IPS-20b (cell line): ENCODE results near the gene CAMK2G.

ENCODE experiments used
- H3K27ac ChIP-seq: one replicate; pipeline ENCODE4 v1.5.1; 2013; ENCODE audit warnings: low read length
- H3K27me3 ChIP-seq: 2 replicates; pipeline ENCODE4 v1.6.1; 2013; ENCODE audit warnings: mild to moderate bottlenecking, low read length, inconsistent platforms; ENCODE audit not compliant: insufficient read depth
- H3K36me3 ChIP-seq: 2 replicates; pipeline ENCODE4 v1.6.1; 2013; ENCODE audit warnings: low read depth, mild to moderate bottlenecking, inconsistent platforms, low read length, moderate library complexity; ENCODE audit not compliant: insufficient read depth
- H3K4me1 ChIP-seq: 2 replicates; pipeline ENCODE4 v1.6.1; 2013; ENCODE audit warnings: mild to moderate bottlenecking, control low read depth, inconsistent platforms, low read length, moderate library complexity; ENCODE audit not compliant: insufficient read depth
- H3K4me3 ChIP-seq: 2 replicates; pipeline ENCODE4 v1.5.1; 2013; ENCODE audit warnings: mild to moderate bottlenecking, low read length, inconsistent platforms
- H3K9ac ChIP-seq: 2 replicates; pipeline ENCODE4 v1.6.1; 2013; ENCODE audit warnings: low read depth, mild to moderate bottlenecking, inconsistent platforms, low read length, moderate library complexity
- H3K9me3 ChIP-seq: 2 replicates; pipeline ENCODE4 v1.6.1; 2013; ENCODE audit warnings: mild to moderate bottlenecking, low read depth, low read length, inconsistent platforms; ENCODE audit not compliant: insufficient read depth

The CAMK2G gene

DNA sequence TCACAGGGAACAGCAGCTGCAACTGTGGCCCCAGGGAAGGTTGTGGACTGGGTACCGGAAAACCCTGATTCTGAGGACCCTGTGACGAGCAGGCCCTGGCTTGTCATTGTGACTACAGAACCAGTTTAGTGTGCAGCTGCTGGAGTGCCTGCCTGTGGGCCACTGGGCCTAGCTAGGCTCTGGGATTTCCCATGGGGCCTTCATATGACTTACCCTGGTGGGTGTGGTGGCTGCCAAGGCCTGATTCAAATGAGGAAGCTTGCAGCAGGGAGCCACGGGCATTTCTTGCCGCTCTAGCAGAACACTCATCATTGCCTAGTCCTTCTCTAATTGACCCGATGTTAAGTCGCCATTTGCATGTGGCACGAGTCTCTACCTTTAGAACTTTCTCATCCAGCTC, 14.7 kb upstream of the CAMK2G start:
- no peaks in the 10 kb centered on the region for H3K27me3 ChIP-seq
- no peak overlapping the region for H3K27ac ChIP-seq
- no peak overlapping the region for H3K9ac ChIP-seq
- no peak overlapping the region for H3K4me3 ChIP-seq
- no peaks in the 10 kb centered on the region for H3K9me3 ChIP-seq
- no peaks in the 10 kb centered on the region for H3K36me3 ChIP-seq
- H3K4me1 ChIP-seq, result peaks cover 4% of the 10 kb centered on the region; the same call in 1 of the 2 replicates

DNA sequence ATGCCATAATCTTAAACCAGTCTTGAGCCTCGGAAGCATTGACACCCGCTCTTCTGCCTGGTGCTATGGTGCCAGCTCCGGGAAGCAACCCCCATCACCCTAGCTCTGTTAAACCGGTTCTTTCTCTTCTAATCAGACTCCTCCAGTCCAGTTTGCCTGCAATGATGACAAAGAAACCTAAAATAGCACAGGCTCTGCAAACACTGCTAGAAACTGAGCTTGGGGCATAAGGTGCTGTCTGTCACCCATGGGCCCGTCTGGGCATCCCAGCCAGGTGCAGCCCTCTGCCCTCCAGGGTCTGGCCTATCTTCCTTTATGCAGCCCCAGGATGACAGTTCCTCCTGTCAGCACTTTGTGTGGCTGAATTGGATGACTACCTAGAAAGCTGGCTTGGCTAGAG, 14.2 kb upstream of the CAMK2G start:
- no peaks in the 10 kb centered on the region for H3K27me3 ChIP-seq
- no peak overlapping the region for H3K9ac ChIP-seq
- H3K27ac ChIP-seq, result no peak overlapping the region
- H3K4me1 ChIP-seq, result peaks cover 4% of the 10 kb centered on the region; the same call in 1 of the 2 replicates
- H3K9me3 ChIP-seq, result no peaks in the 10 kb centered on the region
- H3K36me3 ChIP-seq, result no peaks in the 10 kb centered on the region
- no peak overlapping the region for H3K4me3 ChIP-seq

- no peaks in the 10 kb centered on the region for H3K9me3 ChIP-seq
- no peak overlapping the region for H3K4me3 ChIP-seq
- H3K27me3 ChIP-seq, result no peaks in the 10 kb centered on the region
- no peaks in the 10 kb centered on the region for H3K36me3 ChIP-seq
- H3K4me1 ChIP-seq, result 0 out of 2 replicates have a peak, but pooled peaks cover 4% of the 10 kb centered on the region
- H3K27ac ChIP-seq, result no peak overlapping the region
- H3K9ac ChIP-seq, result no peak overlapping the region
These were observed 13.1 kb upstream of the CAMK2G start for GRCh38 chr10:73887294-73888039.

GRCh38 chr10:73886661-73887293, 12.4 kb upstream of the CAMK2G start:
- no peaks in the 10 kb centered on the region for H3K36me3 ChIP-seq
- H3K27me3 ChIP-seq, result no peaks in the 10 kb centered on the region
- 0 out of 2 replicates have a peak, but pooled peaks cover 4% of the 10 kb centered on the region for H3K4me1 ChIP-seq
- H3K4me3 ChIP-seq, result no peak overlapping the region
- no peaks in the 10 kb centered on the region for H3K9me3 ChIP-seq
- no peak overlapping the region for H3K27ac ChIP-seq
- no peak overlapping the region for H3K9ac ChIP-seq

GRCh38 chr10:73886085-73886529, 11.8 kb upstream of the CAMK2G start:
- H3K9ac ChIP-seq, result no peak overlapping the region
- no peaks in the 10 kb centered on the region for H3K27me3 ChIP-seq
- H3K4me3 ChIP-seq, result no peak overlapping the region
- no peak overlapping the region for H3K27ac ChIP-seq
- H3K4me1 ChIP-seq, result 0 out of 2 replicates have a peak, but pooled peaks cover 4% of the 10 kb centered on the region
- H3K36me3 ChIP-seq, result no peaks in the 10 kb centered on the region
- H3K9me3 ChIP-seq, result no peaks in the 10 kb centered on the region

DNA sequence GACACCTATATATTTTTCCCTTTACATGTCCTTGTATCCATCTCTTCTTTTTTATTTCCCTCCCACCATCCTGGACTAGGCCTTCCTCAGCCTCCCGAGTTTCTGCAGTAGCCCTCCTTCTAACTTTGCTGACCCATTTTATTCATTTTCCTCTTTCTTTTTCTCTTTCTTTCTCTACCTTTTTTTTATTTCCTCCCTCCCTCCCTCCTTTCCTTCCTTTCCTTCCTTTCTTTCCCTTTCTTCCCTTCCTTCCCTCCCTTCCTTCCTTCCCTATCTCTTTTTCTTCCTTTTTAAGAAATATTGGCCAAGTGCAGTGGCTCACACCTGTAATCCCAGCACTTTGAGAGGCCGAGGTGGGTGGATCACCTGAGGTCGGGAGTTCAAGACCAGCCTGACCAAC, 9.7 kb upstream of the CAMK2G start:
- Histone ChIP-seq H3K9ac (no peak overlapping the region), H3K27ac (no peak overlapping the region), H3K27me3 (no peaks in the 10 kb centered on the region), H3K4me3 (no peak overlapping the region), H3K4me1 (0 out of 2 replicates have a peak, but pooled peaks cover 8% of the 10 kb centered on the region), H3K36me3 (no peaks in the 10 kb centered on the region), H3K9me3 (no peaks in the 10 kb centered on the region)

DNA sequence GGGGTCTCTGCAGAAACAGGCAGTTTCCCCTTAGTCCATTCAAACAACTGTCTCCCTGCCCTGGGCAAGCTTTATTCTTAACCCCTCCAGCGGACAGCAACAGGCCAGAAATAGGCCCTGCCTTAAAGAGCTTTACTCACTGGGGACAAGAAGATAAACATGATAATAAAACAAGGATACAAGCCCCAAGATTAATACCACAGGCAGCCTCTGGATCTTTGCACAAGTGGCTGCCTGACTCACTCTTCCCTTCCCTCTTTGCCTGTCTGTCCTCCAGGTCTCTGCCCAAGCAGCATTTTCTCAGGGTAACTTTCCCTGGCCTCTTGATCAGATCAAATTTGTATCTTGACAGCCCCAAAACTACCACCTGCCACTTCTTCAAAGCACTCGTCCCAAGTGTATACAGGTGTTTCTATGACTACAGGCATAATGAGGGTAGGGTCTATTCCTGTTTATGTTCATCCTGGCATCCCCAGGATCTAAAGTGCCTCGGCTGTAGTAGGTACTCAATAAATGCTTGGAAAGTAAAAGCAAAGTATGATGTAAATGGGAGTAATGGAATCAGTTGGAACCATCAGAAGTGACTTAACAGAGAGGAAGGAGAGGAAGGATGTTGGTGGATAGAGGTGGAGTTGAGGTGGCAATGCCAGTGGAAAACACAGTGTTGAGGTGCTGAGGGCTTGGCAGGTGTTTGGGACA, 7.0 kb upstream of the CAMK2G start:
- Histone ChIP-seq H3K9me3 (no peaks in the 10 kb centered on the region), H3K9ac (no peak overlapping the region), H3K4me3 (no peak overlapping the region), H3K27me3 (no peaks in the 10 kb centered on the region), H3K27ac (no peak overlapping the region), H3K36me3 (no peaks in the 10 kb centered on the region), H3K4me1 (0 out of 2 replicates have a peak, but pooled peaks cover 5% of the 10 kb centered on the region)

GRCh38 chr10:73879296-73880173, 5.2 kb upstream of the CAMK2G start:
- peaks cover 5% of the 10 kb centered on the region; the same call in 1 of the 2 replicates for H3K27me3 ChIP-seq
- H3K4me3 ChIP-seq, result no peak overlapping the region
- H3K9ac ChIP-seq, result no peak overlapping the region
- no peaks in the 10 kb centered on the region for H3K9me3 ChIP-seq
- H3K36me3 ChIP-seq, result no peaks in the 10 kb centered on the region
- H3K4me1 ChIP-seq, result 0 out of 2 replicates have a peak, but pooled peaks cover 5% of the 10 kb centered on the region
- H3K27ac ChIP-seq, result no peak overlapping the region

DNA sequence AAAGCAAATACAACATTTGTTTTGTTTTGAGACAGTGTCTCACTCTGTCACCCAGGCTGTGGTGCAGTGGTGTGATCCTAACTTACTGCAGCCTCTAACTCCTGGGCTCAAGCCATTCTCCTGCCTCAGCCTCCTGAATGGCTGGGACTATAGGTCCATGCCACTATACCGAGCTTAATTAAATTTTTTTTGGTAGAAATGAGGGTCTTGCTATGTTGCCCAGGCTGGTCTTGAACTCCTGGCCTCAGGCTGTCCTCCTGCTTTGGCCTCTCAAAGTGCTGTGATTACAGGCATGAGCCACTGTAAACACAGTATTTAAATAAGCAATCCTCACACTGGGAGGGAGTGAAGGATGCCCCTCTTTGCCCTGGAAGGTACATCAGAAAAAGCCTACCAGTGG, 4.0 kb upstream of the CAMK2G start:
- Histone ChIP-seq H3K4me3 (no peak overlapping the region), H3K27ac (no peak overlapping the region), H3K36me3 (no peaks in the 10 kb centered on the region), H3K27me3 (peaks cover 5% of the 10 kb centered on the region; the same call in 1 of the 2 replicates), H3K9me3 (no peaks in the 10 kb centered on the region), H3K9ac (no peak overlapping the region), H3K4me1 (0 out of 2 replicates have a peak, but pooled peaks cover 5% of the 10 kb centered on the region)

DNA sequence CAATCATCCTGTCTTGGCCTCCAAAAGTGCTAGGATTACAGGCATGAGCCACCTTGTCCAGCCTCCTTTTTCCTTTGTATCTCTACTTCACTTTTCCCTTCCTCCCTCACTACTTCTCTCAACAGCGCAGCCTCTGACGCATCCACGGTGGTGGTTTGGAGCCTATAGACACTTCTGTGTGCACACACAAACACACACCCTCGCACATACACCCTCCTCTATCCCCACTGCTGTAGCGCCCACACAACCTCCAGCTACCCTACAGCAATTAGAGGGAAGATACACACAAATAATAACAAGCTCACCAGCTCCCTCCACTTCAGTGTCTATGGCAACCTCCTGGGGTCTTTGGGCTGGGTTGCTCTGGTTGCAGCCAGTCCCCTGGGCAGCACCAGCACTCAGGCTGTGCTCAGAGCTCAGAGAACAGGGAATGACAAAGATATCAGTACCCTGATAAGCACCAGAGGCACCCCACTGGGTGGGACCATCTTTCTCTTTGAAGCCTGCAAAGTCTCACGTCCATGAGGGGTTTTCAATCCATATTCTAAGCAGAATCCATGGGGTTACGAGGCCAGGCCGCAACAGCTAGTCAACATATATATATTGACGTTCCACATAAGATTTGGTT, 3.3 kb upstream of the CAMK2G start:
- Histone ChIP-seq H3K27me3 (peaks cover 5% of the 10 kb centered on the region; the same call in 1 of the 2 replicates), H3K4me3 (no peak overlapping the region), H3K9ac (no peak overlapping the region), H3K9me3 (no peaks in the 10 kb centered on the region), H3K4me1 (peaks cover 10% of the 10 kb centered on the region; the same call in 1 of the 2 replicates), H3K36me3 (peaks cover 4% of the 10 kb centered on the region; the same call in 1 of the 2 replicates), H3K27ac (no peak overlapping the region)
